GM12878 (cell line): ENCODE measurements around the gene MAP4K2. TPM values are rescaled to one million over a fixed set of nuclear protein-coding genes. Genes with fewer than 3 reads are reported as not detected.

Experiments used
- ATF7 ChIP-seq: fragments of 450-650 bp; IDR thresholded peaks from 2 replicates; pipeline ENCODE4 v1.6.1; 2016; ENCODE audit warnings: low read depth, mild to moderate bottlenecking
- CREM ChIP-seq: IDR thresholded peaks from 2 replicates; pipeline ENCODE4 v1.6.1; 2014; ENCODE audit warnings: antibody characterized with exemption, low read depth
- FOXM1 ChIP-seq: IDR thresholded peaks from 2 replicates; pipeline ENCODE4 v1.6.1; 2012; ENCODE audit warnings: low read depth, mild to moderate bottlenecking, inconsistent platforms, low read length, moderate library complexity
- HCFC1 ChIP-seq: fragments of 150-350 bp; IDR thresholded peaks from 2 replicates; pipeline ENCODE4 v1.6.1; 2014; ENCODE audit warnings: low read length
- KDM1A ChIP-seq: fragments of 200-600 bp; sonication (generic); IDR thresholded peaks from 2 replicates; pipeline ENCODE4 v1.6.1; 2016; ENCODE audit warnings: borderline replicate concordance
- NFXL1 ChIP-seq: fragments of 450-650 bp; IDR thresholded peaks from 2 replicates; pipeline ENCODE4 v1.6.1; 2017; ENCODE audit warnings: antibody characterized with exemption, mild to moderate bottlenecking, borderline replicate concordance
- RCOR1 ChIP-seq: conservative IDR thresholded peaks from 2 replicates; pipeline ENCODE4 v1.6.1; 2012; ENCODE audit warnings: low read depth, low read length, improper control_type of control experiment
- SMC3 ChIP-seq: IDR thresholded peaks from 2 replicates; pipeline ENCODE4 v1.6.1; 2011; ENCODE audit warnings: low read length, improper control_type of control experiment, borderline replicate concordance
- polyA plus RNA-seq, 11 experiments: library from polyadenylated mRNA; depleted of rRNA in 4 of 11; unstranded in 6 of 11; stranded (reverse) in 5 of 11; fragments of >200 nt; fragmentation: Nextera tagmentation in 4 of 11; fragmentation: Illumina TruSeq in 1 of 11; extraction: Ambion mirVana in 4 of 11; extraction: Trizol in 1 of 11; gene quantifications; 1 replicate in 1 of 11; 2 replicates in 10 of 11; pipeline versions ENCODE4 v1.2.1 to v1.2.3, GENCODE V29; 2011 to 2016; ENCODE audit warnings: inconsistent platforms in 2 of 11, missing spikeins in 2 of 11, low read depth in 1 of 11
- total RNA-seq, 4 experiments: library from RNA; depleted of rRNA in 3 of 4; stranded (reverse); fragments of >200 nt in 3 of 4; fragmentation: Illumina TruSeq in 1 of 4; extraction: Trizol in 1 of 4; gene quantifications; 2 replicates each; pipeline versions ENCODE4 v1.2.1 to v1.2.3, GENCODE V29; 2013 to 2021
- TF ChIP-seq, protein P1 (sequence below): fragments of 450-650 bp; formaldehyde crosslinking; IDR thresholded peaks from 2 replicates; pipeline ENCODE4 v1.5.0; 2022; ENCODE audit warnings: mild to moderate bottlenecking, missing genetic modification characterization
- TF ChIP-seq, protein P2 (sequence below): fragments of 450-650 bp; IDR thresholded peaks from 2 replicates; pipeline ENCODE4 v1.6.1; 2017; ENCODE audit warnings: mild to moderate bottlenecking, moderate library complexity
- TF ChIP-seq, protein P3 (sequence below): fragments of 450-650 bp; IDR thresholded peaks from 2 replicates; pipeline ENCODE4 v1.6.1; 2017; ENCODE audit warnings: mild to moderate bottlenecking, low read depth, inconsistent platforms; ENCODE audit not compliant: poor library complexity, severe bottlenecking
- TF ChIP-seq, protein P4 (sequence below): fragments of 450-650 bp; IDR thresholded peaks from 2 replicates; pipeline ENCODE4 v1.6.1; 2017; ENCODE audit warnings: mild to moderate bottlenecking

MAP4K2 gene
- total and polyA plus RNA-seq, 10 of the 15 experiments (the other 5 are each of a cell fraction or from before 2014, with no cell fraction given) = 0.98 to 78.1 (median 48.9) TPM

DNA sequence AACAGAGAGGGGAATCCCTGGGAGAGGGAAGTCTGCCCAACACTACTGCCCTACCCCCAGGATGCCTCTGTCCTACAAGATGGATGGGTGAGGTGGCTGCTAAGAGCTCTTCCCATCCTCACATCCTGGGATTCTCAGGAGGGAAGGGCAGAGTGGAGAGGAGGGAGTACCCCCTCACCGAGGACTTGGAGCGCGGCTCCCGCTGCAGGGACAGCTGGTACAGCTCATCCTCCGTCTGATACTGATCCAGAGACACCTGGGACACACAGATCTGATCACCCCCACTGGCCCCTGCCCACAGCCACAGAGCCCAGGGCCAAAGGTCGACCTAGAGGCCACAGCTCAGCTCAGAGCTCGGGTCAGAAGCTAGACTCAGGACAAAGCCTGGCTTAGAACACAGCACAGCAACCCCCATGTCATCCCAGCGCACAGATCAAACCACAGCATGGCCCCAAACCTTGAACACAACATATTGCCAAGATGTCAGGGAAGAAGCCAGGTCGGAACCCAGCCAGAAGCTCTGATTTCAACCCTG lies 67.2 kb downstream of the MAP4K2 start (continued):
- TF ChIP-seq KDM1A (no peak), FOXM1 (no peak), RCOR1 (no peak), CREM (no peak), SMC3 (no peak), ATF7 (no peak), HCFC1 (no peak), NFXL1 (no peak)
- TF ChIP-seq, protein P1, sequence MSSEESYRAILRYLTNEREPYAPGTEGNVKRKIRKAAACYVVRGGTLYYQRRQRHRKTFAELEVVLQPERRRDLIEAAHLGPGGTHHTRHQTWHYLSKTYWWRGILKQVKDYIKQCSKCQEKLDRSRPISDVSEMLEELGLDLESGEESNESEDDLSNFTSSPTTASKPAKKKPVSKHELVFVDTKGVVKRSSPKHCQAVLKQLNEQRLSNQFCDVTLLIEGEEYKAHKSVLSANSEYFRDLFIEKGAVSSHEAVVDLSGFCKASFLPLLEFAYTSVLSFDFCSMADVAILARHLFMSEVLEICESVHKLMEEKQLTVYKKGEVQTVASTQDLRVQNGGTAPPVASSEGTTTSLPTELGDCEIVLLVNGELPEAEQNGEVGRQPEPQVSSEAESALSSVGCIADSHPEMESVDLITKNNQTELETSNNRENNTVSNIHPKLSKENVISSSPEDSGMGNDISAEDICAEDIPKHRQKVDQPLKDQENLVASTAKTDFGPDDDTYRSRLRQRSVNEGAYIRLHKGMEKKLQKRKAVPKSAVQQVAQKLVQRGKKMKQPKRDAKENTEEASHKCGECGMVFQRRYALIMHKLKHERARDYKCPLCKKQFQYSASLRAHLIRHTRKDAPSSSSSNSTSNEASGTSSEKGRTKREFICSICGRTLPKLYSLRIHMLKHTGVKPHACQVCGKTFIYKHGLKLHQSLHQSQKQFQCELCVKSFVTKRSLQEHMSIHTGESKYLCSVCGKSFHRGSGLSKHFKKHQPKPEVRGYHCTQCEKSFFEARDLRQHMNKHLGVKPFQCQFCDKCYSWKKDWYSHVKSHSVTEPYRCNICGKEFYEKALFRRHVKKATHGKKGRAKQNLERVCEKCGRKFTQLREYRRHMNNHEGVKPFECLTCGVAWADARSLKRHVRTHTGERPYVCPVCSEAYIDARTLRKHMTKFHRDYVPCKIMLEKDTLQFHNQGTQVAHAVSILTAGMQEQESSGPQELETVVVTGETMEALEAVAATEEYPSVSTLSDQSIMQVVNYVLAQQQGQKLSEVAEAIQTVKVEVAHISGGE (CRISPR knock-in tag) = no peak
- TF ChIP-seq, protein P2, sequence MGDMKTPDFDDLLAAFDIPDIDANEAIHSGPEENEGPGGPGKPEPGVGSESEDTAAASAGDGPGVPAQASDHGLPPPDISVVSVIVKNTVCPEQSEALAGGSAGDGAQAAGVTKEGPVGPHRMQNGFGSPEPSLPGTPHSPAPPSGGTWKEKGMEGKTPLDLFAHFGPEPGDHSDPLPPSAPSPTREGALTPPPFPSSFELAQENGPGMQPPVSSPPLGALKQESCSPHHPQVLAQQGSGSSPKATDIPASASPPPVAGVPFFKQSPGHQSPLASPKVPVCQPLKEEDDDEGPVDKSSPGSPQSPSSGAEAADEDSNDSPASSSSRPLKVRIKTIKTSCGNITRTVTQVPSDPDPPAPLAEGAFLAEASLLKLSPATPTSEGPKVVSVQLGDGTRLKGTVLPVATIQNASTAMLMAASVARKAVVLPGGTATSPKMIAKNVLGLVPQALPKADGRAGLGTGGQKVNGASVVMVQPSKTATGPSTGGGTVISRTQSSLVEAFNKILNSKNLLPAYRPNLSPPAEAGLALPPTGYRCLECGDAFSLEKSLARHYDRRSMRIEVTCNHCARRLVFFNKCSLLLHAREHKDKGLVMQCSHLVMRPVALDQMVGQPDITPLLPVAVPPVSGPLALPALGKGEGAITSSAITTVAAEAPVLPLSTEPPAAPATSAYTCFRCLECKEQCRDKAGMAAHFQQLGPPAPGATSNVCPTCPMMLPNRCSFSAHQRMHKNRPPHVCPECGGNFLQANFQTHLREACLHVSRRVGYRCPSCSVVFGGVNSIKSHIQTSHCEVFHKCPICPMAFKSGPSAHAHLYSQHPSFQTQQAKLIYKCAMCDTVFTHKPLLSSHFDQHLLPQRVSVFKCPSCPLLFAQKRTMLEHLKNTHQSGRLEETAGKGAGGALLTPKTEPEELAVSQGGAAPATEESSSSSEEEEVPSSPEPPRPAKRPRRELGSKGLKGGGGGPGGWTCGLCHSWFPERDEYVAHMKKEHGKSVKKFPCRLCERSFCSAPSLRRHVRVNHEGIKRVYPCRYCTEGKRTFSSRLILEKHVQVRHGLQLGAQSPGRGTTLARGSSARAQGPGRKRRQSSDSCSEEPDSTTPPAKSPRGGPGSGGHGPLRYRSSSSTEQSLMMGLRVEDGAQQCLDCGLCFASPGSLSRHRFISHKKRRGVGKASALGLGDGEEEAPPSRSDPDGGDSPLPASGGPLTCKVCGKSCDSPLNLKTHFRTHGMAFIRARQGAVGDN = no peak
- TF ChIP-seq, protein P3, sequence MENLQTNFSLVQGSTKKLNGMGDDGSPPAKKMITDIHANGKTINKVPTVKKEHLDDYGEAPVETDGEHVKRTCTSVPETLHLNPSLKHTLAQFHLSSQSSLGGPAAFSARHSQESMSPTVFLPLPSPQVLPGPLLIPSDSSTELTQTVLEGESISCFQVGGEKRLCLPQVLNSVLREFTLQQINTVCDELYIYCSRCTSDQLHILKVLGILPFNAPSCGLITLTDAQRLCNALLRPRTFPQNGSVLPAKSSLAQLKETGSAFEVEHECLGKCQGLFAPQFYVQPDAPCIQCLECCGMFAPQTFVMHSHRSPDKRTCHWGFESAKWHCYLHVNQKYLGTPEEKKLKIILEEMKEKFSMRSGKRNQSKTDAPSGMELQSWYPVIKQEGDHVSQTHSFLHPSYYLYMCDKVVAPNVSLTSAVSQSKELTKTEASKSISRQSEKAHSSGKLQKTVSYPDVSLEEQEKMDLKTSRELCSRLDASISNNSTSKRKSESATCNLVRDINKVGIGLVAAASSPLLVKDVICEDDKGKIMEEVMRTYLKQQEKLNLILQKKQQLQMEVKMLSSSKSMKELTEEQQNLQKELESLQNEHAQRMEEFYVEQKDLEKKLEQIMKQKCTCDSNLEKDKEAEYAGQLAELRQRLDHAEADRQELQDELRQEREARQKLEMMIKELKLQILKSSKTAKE = no peak
- TF ChIP-seq, protein P4, sequence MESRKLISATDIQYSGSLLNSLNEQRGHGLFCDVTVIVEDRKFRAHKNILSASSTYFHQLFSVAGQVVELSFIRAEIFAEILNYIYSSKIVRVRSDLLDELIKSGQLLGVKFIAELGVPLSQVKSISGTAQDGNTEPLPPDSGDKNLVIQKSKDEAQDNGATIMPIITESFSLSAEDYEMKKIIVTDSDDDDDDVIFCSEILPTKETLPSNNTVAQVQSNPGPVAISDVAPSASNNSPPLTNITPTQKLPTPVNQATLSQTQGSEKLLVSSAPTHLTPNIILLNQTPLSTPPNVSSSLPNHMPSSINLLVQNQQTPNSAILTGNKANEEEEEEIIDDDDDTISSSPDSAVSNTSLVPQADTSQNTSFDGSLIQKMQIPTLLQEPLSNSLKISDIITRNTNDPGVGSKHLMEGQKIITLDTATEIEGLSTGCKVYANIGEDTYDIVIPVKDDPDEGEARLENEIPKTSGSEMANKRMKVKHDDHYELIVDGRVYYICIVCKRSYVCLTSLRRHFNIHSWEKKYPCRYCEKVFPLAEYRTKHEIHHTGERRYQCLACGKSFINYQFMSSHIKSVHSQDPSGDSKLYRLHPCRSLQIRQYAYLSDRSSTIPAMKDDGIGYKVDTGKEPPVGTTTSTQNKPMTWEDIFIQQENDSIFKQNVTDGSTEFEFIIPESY = no peak
